Fibroblast of skin of left quadriceps (primary cell): ENCODE measurements around the gene OLFML1.
"Not testable (repeated sequence)": the region's sequence is repeated elsewhere in the genome, so short reads cannot be mapped to it uniquely, and the experiment has no call there.

ENCODE experiments used
- DNase-seq, 2 experiments: peaks; one replicate each; pipeline ENCODE4 v3.0.0-alpha.2; 2013; ENCODE audit warnings: low read depth in 2 of 2

OLFML1 gene

DNA sequence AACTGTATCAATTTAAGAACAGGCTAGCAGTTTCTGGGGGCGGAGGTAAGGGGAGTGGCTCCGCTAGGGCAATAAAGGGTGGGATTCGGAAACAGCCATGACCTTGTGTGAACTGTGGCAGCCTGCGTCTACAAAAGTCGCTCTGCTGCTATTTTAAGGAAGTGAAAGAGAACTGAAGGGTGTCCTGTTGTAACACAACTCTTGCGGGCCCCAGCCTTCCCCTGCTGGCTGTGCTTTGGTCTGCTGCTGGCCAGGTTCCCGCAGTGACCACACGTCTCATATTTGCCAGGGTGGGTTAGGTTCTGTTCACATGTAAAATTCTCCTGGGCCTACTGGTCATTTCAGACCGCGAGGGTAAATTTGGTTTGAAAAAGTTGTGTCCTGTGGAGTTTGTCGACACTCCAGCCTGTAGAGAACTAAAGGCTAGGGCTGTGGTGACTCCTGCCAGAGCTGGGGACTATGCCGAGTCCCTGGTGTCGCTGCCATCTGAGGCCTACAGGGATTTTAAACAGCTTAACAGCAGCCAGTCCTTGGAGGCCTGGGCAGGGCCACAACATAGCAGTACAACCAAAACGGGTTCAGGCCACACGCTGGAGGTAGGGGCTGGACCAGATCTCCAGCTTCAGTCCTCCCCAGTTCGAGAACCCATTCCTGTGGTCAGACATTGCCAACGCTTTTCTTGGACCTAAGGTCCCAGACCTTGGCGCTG is 27.4 kb downstream of the OLFML1 start:
- no peak for DNase-seq

DNA sequence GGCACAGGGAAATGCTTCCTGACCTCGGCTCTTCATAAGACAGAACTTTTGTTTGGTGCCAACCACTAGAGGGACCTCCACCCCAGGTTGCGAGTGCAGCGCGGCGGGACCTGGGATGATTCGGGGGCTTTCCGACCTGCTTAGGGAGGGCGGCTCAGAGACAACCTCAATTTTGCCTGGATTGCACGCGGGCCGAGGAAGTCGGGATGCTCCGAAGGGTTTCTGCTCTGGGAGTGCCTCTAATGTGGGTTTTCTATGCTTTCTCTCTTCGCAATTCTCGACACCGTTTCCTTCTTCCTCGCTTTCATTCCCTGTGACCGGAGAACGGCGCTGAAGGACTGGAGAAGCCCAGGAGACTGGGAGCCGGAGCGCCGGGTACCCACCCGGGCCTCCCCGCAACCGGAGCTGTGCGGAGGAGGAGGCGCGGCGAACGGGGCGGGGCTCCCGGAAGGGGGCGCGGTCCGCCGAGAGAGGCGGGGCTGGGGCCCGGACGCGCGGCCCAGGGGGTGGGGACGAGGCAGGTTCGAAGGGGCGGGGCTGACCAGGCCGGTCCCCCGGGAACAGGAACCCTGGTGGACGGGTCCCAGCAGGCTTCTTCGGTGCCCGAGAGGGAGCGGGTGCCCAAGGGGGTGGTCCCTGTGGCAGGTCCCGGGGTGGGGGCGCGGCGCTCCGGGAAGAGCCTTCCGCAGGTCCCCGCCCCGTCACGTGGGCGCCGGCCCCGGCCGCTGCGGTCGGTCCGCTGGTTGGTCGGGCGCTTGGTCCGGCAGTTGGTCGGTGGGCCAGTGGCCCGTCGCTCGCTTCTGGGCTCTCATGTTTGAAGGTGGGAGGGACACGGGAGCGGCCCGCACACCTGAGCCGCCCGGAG is 28.2 kb downstream of the OLFML1 start, which contains the start of gene PPFIBP2:
TSS of gene PPFIBP2 (plus strand) at position 766 of the 865 bp plus-strand sequence. CDS start 35,477 bp downstream, outside the sequence.
- peak; percentile 19 to 23 for DNase-seq

DNA sequence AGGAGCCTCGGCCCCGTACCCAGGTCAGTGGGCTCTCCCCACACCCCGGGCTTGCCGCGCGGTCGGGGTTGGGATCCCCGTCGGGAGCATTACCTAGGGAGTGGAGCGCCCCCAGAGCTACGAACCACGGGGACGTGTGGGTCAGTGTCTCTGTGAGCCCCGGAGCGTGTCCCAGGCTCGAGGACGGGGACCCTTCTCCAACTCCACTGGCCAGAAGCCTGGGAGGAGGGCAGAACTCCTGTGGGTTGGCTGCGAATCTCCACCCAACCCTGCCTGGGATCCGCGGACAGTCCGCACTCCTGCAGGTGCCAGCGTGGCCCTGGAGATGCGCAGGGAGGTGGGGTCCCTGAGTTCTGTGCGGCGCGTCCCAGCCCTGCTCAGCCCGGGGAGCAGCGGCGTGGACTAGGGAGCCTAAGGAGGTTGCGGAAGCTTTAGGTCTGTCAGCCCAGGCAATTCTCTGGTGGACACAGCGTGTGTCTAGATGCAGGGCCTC is 28.8 kb downstream of the OLFML1 start:
- DNase-seq = no peak

DNA sequence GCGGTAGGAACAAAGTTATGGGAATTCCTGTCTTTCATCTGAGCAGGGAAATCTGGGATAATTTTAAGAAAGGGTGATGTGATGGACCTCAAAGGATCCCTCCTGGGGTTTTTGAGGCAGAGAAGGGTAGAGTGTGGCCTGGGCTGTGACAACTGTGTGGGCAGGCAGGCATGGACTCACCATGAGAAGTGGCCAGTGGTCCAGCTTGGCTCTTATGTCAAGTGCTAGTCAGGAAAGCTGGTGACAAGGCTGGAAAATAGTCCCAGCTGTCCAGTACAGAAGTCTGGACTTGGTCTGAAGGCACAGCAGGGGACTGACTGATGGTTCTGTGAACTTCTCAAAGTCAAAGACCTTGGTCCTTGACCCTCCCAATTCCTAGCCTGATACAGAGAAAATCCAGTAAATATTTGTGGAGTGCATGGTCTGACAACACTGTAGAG is 30.2 kb downstream of the OLFML1 start:
- DNase-seq = no peak

DNA sequence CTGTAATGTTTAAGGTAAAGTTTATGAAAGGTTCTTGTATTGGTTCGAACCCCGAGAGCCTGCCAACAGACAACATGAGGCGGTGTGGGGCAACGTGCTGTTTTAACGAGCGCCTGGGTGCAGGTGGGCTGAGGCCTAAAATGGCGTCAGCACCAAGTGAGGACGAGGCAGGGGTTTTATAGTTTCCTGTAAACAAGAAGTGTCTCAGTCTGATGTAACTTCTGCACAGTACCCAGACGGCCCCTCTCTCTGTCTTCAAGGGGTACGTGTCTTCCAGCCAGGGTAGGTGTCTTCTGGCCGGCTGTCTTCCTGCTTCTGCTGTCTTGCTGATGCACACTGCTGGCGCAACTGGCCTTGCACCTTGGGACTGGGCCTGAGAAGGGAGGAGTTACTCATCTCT is 31.2 kb downstream of the OLFML1 start:
- no peak for DNase-seq

DNA sequence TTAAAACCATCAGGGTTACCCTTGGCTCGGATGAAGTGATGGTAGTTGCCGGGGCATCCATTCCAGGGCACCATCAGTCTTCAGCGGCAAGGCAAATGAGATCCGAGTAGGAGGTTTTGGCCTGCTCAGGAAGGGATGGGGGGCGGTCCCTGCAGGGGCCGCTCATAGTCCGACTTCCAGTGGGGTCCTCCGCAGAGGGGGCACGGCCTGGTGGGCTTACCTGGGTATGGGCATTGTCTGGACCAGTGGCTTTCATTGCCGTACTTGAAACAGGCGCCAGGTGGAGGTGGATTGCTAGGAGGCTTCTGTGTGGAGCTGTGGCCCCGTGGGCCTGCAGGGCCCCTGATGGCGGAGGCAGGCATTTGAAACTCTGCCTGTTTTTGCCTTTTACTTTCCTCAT is 32.4 kb downstream of the OLFML1 start:
- DNase-seq = not testable (repeated sequence)

DNA sequence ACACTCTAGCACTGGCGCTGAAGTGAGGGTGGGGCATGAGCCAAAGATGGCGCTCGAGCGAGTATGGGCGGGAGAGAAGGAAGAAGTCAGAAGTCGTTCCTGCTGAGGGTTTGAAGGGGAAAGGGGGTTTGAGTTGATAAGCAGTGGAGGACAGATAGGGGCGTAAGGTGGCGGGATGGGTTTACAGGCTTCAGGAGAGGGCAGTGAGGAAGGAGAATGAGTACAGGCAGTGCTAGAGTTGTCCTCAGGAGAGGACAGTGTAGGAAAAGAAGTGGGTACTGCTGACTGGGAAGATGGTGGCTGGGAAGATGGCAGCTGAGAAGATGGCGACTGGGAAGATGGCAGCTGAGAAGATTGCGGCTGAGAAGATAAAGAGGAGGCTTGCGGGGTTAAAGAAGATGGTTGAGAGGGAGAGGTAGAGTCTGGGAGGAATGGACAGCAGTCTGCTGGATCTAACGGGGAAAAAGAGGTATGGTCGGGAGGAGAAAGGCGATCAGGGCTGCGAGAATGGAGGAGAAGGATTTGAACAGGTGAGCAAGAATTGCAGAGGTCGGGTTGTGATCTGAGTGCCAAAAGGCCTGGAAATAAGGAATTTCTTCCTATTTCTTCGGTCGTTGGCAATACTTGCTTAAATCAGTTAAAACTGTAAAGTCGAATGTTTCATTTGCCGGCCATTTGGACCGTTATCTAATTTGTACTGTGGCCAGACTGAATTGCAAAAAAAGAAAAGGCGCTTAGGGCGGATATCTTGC is 33.7 kb downstream of the OLFML1 start:
- DNase-seq = no peak

DNA sequence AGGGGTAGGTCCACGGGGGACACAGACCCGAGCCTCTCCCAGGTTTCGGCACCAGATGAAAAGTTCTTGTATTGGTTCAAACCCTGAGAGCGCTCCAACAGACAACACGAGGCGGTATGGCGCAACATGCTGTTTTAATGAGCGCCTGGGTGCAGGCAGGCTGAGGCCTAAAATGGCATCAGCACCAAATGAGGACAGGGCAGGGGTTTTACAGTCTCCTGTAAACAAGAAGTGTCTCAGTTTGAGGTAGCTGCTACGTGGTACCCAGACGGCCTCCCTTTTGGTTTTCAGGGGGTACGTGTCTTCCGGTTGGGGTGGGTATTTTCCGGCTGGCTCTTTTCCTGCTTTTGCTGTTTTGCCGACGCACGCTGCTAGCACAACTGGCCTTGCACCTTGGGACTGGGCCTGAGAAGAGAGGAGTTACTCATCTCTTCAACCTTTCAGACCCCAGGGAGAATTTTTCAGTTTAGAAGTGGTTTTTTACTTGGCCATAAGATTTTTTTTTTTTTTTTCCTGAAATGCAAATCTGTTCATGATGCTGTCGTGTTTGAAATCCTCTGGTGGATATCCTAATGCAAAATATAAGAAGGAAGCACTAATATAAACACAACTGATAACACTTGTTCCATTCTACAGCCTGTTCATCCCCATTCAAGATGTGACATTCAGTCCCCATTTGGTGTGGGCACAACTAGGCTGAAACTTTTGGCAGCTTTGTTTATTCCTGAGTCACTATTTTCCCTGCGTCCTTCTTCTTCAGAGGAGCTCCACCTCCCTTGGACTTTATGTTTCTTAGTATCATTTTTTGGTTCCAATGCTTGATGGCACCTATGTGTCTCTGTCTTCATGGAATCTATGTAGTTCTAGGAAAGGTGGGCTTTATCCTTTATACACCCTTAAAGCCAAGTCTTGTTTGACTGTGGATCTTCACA is 35.0 kb downstream of the OLFML1 start:
- DNase-seq = no peak

DNA sequence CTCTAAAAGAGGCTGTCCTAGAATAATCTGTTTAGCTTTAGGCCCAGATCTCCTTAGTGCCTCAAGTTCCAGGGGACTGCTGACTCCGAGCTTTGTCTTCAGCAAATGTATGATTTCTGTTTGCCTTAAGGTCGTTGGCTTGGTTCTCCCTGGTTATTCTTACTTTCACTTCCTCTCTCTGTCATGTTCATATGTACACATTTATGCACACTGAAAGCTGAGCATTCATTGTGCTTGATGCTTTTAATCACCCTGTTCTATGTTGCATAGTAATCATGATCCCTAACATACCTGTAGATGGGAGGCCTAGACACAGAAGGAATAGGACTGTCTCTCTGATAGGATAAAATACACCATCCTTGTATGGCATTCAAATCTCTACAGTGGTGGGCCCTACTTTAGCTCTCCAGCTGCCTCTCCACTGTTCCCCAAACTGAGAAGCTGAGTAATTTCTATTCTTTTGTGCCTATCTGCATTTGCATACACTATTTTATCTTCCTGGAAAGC is 35.7 kb downstream of the OLFML1 start:
- DNase-seq = no peak

DNA sequence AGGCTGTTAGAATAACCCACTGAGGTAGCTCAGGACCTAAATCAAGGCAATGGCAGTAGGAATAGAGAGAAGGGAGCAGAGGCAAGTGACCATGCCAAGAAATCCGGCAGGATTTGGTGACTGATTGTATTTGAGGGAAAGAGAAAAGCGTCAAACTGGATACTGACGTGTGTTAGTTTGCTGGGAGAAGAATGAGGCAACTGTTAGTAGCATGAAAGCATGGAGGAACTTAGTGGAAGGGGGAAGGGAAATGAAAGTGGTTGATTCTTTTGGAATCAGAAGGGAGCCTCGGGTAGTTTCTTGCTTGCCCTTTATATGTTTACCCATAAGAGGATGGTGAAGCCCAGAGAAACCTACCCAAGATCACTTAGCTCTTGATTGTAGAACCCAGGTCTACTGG is 36.8 kb downstream of the OLFML1 start:
- no peak for DNase-seq

DNA sequence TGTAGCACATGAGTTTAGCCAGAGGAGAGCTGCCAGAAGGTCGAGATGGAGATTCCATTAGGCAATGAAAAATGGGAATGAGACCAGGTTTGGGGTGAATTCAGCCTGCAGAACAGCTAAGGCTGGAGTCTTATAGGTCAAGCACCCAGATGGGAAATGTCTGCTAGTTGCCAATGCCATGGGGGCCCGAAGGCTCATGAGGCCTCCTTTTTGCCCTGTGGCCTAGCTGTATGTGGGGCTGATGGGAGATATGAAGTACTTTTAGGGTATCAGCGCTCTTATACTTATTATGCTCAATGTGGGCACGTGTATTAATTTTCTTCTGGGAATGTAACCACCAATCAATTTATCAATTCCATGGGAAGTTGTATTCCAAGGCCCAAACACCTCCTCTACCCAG is 37.2 kb downstream of the OLFML1 start:
- no peak for DNase-seq

DNA sequence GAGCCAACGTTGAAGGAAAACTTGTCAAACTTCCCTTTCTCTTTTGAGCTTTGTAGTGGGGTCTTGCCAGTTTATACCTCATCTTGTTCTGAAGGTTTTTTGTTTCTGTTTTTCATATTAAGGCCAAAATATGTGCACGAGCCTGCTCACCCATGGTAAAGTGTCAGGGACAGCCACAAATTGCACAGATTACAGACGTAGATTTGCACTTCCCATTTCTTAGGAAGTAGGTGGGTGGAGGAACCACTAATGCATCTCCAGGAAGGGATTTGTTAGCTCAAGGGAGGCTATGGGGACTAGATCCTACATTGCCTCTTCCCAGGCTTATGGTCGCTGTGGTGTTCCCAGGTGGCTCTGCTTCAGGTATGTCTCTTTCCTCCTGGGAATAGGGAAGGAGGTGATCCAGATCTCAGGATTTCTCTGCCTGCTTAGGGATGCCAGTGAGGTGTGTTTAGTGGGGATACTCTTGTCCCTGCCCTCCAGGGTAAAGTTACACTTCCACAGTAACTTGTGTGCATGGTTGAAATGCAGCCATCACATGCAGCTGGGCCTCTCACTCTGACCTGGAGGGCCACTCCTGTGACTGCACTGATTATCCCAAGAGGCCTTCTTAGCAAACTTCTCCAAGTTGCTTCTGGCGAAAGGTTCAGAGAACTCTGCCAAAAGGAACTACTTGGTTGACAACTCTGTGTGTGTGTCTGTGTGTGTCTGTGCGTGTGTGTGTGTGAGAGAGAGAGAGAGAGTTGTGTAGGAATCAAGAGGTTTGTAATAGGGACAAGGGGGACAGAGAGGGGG is 38.3 kb downstream of the OLFML1 start:
- DNase-seq = no peak

DNA sequence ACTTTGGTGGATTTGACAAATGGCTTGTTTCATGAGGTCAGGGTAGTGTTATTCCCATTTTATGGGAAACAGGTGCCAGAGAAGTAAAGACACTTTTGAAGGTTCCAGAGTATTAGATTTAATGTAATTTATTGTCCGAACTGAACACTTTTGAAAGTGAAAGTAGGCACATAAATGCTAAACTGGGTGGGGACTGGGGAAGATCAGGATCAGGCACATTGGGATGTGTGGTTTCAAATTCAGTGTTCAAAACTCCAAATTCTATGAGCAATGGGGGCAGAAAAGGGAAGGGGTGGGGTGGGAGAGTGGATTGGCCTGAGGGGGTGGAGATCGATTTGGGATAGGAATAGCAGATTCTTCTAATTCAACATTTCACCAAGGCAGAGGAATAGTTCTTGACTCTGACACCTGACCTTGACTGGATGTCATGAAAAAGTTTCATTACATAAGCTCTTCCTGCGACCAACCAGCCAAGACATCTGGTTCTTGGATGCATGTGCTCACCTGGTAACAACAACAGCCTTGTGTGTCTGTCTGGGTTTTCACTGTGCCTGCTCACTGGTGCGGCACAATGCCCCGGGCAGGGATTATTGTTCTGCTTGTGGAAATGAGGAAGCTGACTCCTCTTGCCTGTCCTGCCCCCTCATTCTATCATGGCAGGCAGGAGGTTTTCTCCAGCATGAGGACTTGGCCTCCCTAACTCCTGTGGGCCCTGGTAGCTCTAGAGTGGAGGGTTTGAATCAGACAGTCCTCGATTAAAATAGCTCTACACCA is 39.3 kb downstream of the OLFML1 start:
- no peak for DNase-seq

DNA sequence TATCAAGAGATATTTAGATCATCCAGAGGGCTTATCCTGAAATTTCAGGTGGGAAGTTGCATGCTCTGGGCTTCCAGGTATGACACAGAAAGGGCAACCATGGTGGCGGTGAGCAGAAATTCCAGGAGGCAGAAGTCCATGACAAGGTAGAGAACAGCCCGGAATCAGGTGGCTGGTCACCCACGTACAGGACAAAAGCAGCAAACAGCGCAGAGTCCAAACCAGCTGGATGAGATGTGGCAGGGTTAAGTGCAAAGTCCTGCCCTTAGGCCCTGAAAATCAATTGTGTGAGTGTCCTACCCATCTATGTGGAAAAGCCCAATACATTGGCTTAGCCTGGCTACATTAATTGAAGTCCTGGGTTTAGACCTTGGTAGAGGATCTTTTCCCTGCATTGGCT is 40.1 kb downstream of the OLFML1 start:
- no peak for DNase-seq

DNA sequence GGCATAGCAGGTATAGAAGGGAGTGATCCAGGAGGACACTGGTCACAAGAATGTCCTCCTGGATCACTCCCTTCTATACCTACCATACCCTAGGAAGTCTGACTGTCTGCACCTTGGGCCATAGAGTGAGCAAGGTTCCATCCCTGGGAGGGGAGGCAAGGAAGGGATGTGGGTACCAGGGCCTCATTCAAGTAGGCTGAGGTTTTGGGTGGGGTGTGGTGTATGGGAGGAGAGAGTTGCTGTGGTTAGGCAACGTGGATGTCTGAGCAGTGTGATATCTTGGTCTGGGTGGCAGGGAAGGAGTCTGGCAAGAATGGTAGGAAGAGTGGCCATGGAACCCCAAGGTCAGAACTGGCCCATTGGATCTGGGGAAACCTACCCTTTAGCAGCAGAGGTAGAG is 41.7 kb downstream of the OLFML1 start:
- no peak for DNase-seq

DNA sequence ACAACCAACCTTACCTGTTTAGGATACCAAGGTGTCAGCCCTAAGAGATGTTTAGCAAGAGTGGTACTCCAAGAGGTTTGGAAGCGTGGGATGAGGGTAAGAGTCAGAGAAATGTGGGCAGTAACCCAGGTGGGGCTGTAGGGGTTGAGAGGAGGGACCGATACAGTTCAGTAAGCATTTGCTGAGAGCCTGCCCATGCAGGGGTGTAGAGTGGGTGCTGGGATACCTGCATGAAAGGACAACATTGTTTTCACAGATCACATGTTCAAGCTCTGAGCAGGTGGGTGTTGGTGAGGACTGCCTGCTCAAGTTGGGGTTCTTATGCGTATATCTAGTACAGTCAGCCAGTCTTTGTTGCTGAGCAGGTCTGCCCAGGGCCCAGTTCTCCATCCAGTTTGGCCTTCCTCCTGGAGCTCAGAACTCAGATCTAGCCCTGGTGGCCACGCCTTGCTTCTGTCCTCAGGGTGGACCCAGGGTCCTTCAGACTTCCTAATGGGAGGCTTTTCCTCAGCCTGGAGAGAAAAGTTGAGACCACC is 43.3 kb downstream of the OLFML1 start:
- DNase-seq = no peak

DNA sequence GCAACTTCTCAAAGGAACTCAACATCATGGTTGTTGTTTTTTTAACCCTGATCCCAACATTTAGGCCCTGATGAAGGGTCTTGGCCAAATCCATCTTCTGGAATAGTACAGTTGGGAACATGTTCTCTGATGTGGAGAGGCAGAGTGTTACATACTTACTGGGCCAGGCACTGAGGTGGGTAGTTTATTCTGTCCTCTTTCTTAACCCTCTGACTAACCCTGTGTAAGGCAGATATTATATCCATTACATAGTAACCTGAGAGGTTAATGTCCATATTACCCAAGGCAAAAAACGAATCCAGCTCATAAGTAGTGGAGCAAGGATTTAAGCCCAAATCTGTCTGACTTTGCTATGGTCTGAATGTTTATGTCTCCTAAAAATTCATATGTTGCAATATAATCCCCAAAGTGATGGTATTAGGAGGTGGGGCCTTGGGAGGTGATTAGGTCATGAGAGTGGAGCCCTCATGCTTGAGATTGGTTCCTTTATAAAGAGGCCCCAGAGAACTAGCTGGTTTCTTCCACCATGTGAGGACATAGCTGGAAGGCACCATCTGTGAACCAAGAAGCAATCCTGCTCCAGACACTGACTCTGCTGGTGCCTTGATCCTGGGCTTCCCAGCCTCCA is 44.8 kb downstream of the OLFML1 start:
- DNase-seq = no peak

DNA sequence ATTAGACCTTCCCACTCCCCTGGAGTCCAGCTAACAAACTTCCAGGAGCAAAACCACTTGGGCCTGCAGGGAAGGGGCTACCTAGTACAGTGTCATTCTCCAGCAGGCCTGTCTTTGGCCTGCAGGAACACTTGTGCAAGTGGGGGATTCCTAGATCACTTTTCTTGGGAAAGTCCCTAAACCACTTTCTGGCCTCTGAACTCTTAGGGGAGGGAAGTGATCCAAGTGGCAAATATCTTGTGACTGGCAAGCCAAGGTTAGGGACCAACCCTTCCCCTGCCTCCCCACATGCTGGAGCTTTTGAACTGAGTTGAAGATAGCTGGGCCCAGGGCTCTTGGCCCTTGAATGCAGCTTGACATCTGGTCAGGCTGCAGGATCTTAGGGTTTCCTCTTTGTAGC is 45.7 kb downstream of the OLFML1 start:
- no peak for DNase-seq
